NCI-H2029 (cell line): ENCODE data around the gene CTNNA3.

Experiments
- DNase-seq: peaks from one replicate; lab custom pipeline; 2025; lab: John Stamatoyannopoulos, UW

CTNNA3 gene

GRCh38 chr10:66218289-66218688, 1477.7 kb downstream of the CTNNA3 start:
- no peak for DNase-seq

- DNase-seq: no peak
Observed at GRCh38 chr10:66215920-66216319, 1480.1 kb downstream of the CTNNA3 start.

- DNase-seq: no peak
Observed at GRCh38 chr10:66214721-66215404, 1481.1 kb downstream of the CTNNA3 start.

- no peak for DNase-seq
Observed at GRCh38 chr10:66209025-66209424, 1487.0 kb downstream of the CTNNA3 start.

GRCh38 chr10:66204838-66205237, 1491.2 kb downstream of the CTNNA3 start:
- DNase-seq: no peak

- no peak for DNase-seq
Observed at GRCh38 chr10:66202101-66202500, 1493.9 kb downstream of the CTNNA3 start.

GRCh38 chr10:66192162-66192831, 1503.7 kb downstream of the CTNNA3 start:
- no peak for DNase-seq

- no peak for DNase-seq
Observed at GRCh38 chr10:66190413-66190812, 1505.6 kb downstream of the CTNNA3 start.

GRCh38 chr10:66189271-66189670, 1506.7 kb downstream of the CTNNA3 start:
- no peak for DNase-seq

- DNase-seq: no peak
Observed at GRCh38 chr10:66187053-66187733, 1508.8 kb downstream of the CTNNA3 start.

- DNase-seq: no peak
Observed at GRCh38 chr10:66183028-66183427, 1513.0 kb downstream of the CTNNA3 start.

GRCh38 chr10:66180581-66181318, 1515.2 kb downstream of the CTNNA3 start:
- DNase-seq: peak; percentile 22

- DNase-seq: no peak
Observed at GRCh38 chr10:66180021-66180420, 1516.0 kb downstream of the CTNNA3 start.

GRCh38 chr10:66176772-66177171, 1519.2 kb downstream of the CTNNA3 start:
- no peak for DNase-seq

GRCh38 chr10:66167816-66168215, 1528.2 kb downstream of the CTNNA3 start:
- DNase-seq: no peak

- DNase-seq: no peak
Observed at GRCh38 chr10:66162560-66163143, 1533.3 kb downstream of the CTNNA3 start.

- DNase-seq: no peak
Observed at GRCh38 chr10:66151346-66151745, 1544.6 kb downstream of the CTNNA3 start.

GRCh38 chr10:66148312-66148711, 1547.7 kb downstream of the CTNNA3 start:
- DNase-seq: no peak

- DNase-seq: no peak
Observed at GRCh38 chr10:66144016-66144415, 1552.0 kb downstream of the CTNNA3 start.

GRCh38 chr10:66102756-66103155, 1593.2 kb downstream of the CTNNA3 start:
- DNase-seq: no peak

- no peak for DNase-seq
Observed at GRCh38 chr10:66098595-66099480, 1597.2 kb downstream of the CTNNA3 start.
